ENCODE data around the gene IFI16. TPM values are rescaled to one million over a fixed set of nuclear protein-coding genes. Genes with fewer than 3 reads are reported as not detected.

IFI16 gene
- polyA plus RNA-seq, 2 of the 4 experiments (the other 2 are of a cell fraction) = 1.5 to 3.3 TPM

DNA sequence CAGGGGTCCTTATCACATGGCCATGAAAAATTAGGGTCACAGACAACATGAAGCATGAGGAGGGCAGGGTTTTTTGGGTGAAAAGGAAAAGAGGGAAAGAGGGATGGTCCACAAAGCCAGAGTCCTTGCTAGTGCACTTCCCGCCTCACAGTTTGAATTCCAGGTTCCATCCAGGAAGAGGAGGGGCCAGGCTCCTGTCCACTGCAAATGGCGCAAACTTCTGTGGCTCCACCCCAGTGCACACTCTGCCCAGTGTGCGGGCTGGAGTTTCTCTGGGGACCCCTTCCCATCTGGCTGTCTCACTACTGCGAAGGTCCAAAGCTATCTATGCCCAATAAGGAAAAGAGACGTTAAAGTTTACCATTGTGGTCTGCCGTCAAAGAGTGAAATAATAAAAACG is 49.0 kb downstream of the IFI16 start:
- no peaks in the 10 kb centered on the region for H3K9me3 ChIP-seq
- POLR2A ChIA-PET = no interaction called here
- CTCF ChIA-PET = interaction anchor here (1.1 kb wide), 1 partner anchor 155 kb away, joined by 3 read pairs; no protein-coding TSS in a partner anchor
- no peak overlapping the region for H3K4me3 ChIP-seq
- no peaks in the 10 kb centered on the region for H3K4me1 ChIP-seq
- 60% methylated on average over 7 of the region's 7 CpGs for WGBS (ENCODE audit: missing lambda C conversion rate)
- TF ChIP-seq HOXB13 (CRISPR knock-in tag; IDR thresholded peaks at IDR 0.05; ENCODE audit: low read depth) (no peak), HDAC2 (IDR thresholded peaks at IDR 0.05) (no peak), ESRRA (IDR thresholded peaks at IDR 0.05; ENCODE audit: borderline replicate concordance, low read length) (no peak), PHF8 (IDR thresholded peaks at IDR 0.05; ENCODE audit: borderline replicate concordance, low read depth) (no peak), HEYL (CRISPR knock-in tag; IDR thresholded peaks at IDR 0.05) (no peak), NR3C1 (IDR thresholded peaks at IDR 0.05) (no peak)
- TF ChIP-seq, protein P1, sequence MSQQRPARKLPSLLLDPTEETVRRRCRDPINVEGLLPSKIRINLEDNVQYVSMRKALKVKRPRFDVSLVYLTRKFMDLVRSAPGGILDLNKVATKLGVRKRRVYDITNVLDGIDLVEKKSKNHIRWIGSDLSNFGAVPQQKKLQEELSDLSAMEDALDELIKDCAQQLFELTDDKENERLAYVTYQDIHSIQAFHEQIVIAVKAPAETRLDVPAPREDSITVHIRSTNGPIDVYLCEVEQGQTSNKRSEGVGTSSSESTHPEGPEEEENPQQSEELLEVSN (IDR thresholded peaks at IDR 0.05; ENCODE audit: borderline replicate concordance, low read depth) = no peak
- no peak overlapping the region for H3K27ac ChIP-seq
- no peak for FAIRE-seq
- ATAC-seq = no peak
- no peak for DNase-seq (ENCODE audit: low read depth in 1 of 2, low spot score in 1 of 2)
- H3K4me2 ChIP-seq = no peak overlapping the region

- no peak overlapping the region for H3K4me2 ChIP-seq
- TF ChIP-seq, protein P2, sequence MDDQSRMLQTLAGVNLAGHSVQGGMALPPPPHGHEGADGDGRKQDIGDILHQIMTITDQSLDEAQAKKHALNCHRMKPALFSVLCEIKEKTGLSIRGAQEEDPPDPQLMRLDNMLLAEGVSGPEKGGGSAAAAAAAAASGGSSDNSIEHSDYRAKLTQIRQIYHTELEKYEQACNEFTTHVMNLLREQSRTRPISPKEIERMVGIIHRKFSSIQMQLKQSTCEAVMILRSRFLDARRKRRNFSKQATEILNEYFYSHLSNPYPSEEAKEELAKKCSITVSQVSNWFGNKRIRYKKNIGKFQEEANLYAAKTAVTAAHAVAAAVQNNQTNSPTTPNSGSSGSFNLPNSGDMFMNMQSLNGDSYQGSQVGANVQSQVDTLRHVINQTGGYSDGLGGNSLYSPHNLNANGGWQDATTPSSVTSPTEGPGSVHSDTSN (IDR thresholded peaks at IDR 0.05) = no peak
- no peak for TF ChIP-seq RNF2 (IDR thresholded peaks at IDR 0.05; ENCODE audit: borderline replicate concordance, low read depth)
- no peak for TF ChIP-seq TP53 (CRISPR knock-in tag; IDR thresholded peaks at IDR 0.05)
- TF ChIP-seq, protein P3, sequence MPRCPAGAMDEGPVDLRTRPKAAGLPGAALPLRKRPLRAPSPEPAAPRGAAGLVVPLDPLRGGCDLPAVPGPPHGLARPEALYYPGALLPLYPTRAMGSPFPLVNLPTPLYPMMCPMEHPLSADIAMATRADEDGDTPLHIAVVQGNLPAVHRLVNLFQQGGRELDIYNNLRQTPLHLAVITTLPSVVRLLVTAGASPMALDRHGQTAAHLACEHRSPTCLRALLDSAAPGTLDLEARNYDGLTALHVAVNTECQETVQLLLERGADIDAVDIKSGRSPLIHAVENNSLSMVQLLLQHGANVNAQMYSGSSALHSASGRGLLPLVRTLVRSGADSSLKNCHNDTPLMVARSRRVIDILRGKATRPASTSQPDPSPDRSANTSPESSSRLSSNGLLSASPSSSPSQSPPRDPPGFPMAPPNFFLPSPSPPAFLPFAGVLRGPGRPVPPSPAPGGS (IDR thresholded peaks at IDR 0.05) = no peak
- TF ChIP-seq CTCF (IDR thresholded peaks at IDR 0.05) = no peak
- no peak for TF ChIP-seq EHMT2 (IDR thresholded peaks at IDR 0.05; ENCODE audit: low read depth)
- no peak for TF ChIP-seq ZC3H11A (IDR thresholded peaks at IDR 0.05)
- TF ChIP-seq, protein P4, sequence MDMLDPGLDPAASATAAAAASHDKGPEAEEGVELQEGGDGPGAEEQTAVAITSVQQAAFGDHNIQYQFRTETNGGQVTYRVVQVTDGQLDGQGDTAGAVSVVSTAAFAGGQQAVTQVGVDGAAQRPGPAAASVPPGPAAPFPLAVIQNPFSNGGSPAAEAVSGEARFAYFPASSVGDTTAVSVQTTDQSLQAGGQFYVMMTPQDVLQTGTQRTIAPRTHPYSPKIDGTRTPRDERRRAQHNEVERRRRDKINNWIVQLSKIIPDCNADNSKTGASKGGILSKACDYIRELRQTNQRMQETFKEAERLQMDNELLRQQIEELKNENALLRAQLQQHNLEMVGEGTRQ (IDR thresholded peaks at IDR 0.05) = no peak
- no peak for TF ChIP-seq MAX (IDR thresholded peaks at IDR 0.05)
- TF ChIP-seq RFX5 (IDR thresholded peaks at IDR 0.05) = no peak
- no peak for TF ChIP-seq ZNF302 (CRISPR knock-in tag; IDR thresholded peaks at IDR 0.05)
- no peak for TF ChIP-seq RARB (CRISPR knock-in tag; IDR thresholded peaks at IDR 0.05)
- no peak for TF ChIP-seq FOSL2 (IDR thresholded peaks at IDR 0.05)
- TF ChIP-seq FOSL2 (CRISPR knock-in tag; IDR thresholded peaks at IDR 0.05) = no peak
- TF ChIP-seq POLR2A (IDR thresholded peaks at IDR 0.05; ENCODE audit: low read length) = no peak
- TF ChIP-seq NPAS2 (CRISPR knock-in tag; IDR thresholded peaks at IDR 0.05; ENCODE audit: borderline replicate concordance) = no peak
- TF ChIP-seq FOXS1 (CRISPR knock-in tag; IDR thresholded peaks at IDR 0.05) = no peak
- TF ChIP-seq, protein P5, sequence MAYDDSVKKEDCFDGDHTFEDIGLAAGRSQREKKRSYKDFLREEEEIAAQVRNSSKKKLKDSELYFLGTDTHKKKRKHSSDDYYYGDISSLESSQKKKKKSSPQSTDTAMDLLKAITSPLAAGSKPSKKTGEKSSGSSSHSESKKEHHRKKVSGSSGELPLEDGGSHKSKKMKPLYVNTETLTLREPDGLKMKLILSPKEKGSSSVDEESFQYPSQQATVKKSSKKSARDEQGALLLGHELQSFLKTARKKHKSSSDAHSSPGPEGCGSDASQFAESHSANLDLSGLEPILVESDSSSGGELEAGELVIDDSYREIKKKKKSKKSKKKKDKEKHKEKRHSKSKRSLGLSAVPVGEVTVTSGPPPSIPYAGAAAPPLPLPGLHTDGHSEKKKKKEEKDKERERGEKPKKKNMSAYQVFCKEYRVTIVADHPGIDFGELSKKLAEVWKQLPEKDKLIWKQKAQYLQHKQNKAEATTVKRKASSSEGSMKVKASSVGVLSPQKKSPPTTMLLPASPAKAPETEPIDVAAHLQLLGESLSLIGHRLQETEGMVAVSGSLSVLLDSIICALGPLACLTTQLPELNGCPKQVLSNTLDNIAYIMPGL (CRISPR knock-in tag; IDR thresholded peaks at IDR 0.05; ENCODE audit: borderline replicate concordance) = no peak
- FAIRE-seq (no peak), ATAC-seq (no peak), DNase-seq (ENCODE audit: low read depth in 1 of 2, low spot score in 1 of 2) (no peak)
- no peaks in the 10 kb centered on the region for H3K9me3 ChIP-seq
- no peaks in the 10 kb centered on the region for H3K4me1 ChIP-seq
- H3K4me3 ChIP-seq = no peak overlapping the region
- WGBS (ENCODE audit: missing lambda C conversion rate) = 90% methylated on average over 8 of the region's 8 CpGs
- CTCF ChIA-PET = interaction anchor here (1.3 to 1.4 kb wide), 2 partner anchors 861 to 862 kb away, joined by 3 to 4 read pairs; no protein-coding TSS in a partner anchor
- POLR2A ChIA-PET = no interaction called here
- no peak overlapping the region for H3K27ac ChIP-seq
Measured at GRCh38 chr1:159065106-159065505, 55.4 kb downstream of the IFI16 start.
